ENCODE data around the gene CTDSPL.

DNA sequence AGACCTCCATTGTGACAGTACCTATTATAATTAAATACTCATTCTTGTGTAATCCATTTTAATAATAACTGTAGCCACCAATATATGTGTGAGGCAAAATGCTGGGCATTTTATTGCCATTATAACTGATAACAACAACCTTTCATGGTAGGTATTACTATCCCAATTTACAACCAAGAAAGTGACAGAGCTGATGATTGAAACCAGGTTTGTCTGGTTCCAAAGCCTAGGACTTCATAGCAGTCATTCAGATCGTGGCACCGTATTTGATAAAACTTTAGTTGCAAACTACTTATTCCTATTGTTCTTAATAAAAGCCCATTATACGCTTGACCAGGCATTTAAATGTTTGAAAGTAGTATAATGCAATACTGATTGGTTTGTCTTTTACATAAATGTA lies 102.5 kb downstream of the CTDSPL start:
- TF ChIP-seq RAD21 (IDR thresholded peaks at IDR 0.05) = no peak
- TF ChIP-seq, protein P1, sequence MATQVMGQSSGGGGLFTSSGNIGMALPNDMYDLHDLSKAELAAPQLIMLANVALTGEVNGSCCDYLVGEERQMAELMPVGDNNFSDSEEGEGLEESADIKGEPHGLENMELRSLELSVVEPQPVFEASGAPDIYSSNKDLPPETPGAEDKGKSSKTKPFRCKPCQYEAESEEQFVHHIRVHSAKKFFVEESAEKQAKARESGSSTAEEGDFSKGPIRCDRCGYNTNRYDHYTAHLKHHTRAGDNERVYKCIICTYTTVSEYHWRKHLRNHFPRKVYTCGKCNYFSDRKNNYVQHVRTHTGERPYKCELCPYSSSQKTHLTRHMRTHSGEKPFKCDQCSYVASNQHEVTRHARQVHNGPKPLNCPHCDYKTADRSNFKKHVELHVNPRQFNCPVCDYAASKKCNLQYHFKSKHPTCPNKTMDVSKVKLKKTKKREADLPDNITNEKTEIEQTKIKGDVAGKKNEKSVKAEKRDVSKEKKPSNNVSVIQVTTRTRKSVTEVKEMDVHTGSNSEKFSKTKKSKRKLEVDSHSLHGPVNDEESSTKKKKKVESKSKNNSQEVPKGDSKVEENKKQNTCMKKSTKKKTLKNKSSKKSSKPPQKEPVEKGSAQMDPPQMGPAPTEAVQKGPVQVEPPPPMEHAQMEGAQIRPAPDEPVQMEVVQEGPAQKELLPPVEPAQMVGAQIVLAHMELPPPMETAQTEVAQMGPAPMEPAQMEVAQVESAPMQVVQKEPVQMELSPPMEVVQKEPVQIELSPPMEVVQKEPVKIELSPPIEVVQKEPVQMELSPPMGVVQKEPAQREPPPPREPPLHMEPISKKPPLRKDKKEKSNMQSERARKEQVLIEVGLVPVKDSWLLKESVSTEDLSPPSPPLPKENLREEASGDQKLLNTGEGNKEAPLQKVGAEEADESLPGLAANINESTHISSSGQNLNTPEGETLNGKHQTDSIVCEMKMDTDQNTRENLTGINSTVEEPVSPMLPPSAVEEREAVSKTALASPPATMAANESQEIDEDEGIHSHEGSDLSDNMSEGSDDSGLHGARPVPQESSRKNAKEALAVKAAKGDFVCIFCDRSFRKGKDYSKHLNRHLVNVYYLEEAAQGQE (IDR thresholded peaks at IDR 0.05) = no peak
- TF ChIP-seq, protein P2, sequence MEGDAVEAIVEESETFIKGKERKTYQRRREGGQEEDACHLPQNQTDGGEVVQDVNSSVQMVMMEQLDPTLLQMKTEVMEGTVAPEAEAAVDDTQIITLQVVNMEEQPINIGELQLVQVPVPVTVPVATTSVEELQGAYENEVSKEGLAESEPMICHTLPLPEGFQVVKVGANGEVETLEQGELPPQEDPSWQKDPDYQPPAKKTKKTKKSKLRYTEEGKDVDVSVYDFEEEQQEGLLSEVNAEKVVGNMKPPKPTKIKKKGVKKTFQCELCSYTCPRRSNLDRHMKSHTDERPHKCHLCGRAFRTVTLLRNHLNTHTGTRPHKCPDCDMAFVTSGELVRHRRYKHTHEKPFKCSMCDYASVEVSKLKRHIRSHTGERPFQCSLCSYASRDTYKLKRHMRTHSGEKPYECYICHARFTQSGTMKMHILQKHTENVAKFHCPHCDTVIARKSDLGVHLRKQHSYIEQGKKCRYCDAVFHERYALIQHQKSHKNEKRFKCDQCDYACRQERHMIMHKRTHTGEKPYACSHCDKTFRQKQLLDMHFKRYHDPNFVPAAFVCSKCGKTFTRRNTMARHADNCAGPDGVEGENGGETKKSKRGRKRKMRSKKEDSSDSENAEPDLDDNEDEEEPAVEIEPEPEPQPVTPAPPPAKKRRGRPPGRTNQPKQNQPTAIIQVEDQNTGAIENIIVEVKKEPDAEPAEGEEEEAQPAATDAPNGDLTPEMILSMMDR (IDR thresholded peaks at IDR 0.05; ENCODE audit: low read depth, low read length, missing input control) = no peak
- TF ChIP-seq FOXA1 (IDR thresholded peaks at IDR 0.05) = no peak
- TF ChIP-seq EGR1 (IDR thresholded peaks at IDR 0.05; ENCODE audit: low read depth in 2 of 2) = no peak
- TF ChIP-seq YY1 (IDR thresholded peaks at IDR 0.05) = no peak
- TF ChIP-seq, protein P3, sequence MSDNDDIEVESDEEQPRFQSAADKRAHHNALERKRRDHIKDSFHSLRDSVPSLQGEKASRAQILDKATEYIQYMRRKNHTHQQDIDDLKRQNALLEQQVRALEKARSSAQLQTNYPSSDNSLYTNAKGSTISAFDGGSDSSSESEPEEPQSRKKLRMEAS (IDR thresholded peaks at IDR 0.05) = no peak
- no peak for TF ChIP-seq SP1 (IDR thresholded peaks at IDR 0.05)
- TF ChIP-seq GABPA (IDR thresholded peaks at IDR 0.05 in 1 of 2, conservative IDR thresholded peaks at IDR 0.05 in 1 of 2) = no peak
- no peak for TF ChIP-seq JUND (IDR thresholded peaks at IDR 0.05)
- no peak for TF ChIP-seq RXRA (IDR thresholded peaks at IDR 0.05)
- TF ChIP-seq TAF1 (conservative IDR thresholded peaks at IDR 0.05) = no peak
- no peak for TF ChIP-seq HNF4A (conservative IDR thresholded peaks at IDR 0.05)
- TF ChIP-seq, protein P4, sequence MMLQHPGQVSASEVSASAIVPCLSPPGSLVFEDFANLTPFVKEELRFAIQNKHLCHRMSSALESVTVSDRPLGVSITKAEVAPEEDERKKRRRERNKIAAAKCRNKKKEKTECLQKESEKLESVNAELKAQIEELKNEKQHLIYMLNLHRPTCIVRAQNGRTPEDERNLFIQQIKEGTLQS (IDR thresholded peaks at IDR 0.05) = no peak
